Nephron (organoid): ENCODE results near the gene SH3RF3.

ENCODE experiments used
- H3K27ac Mint-ChIP-seq, 3 experiments: 2 replicates each; pipeline ENCODE4 v1.8.0; 2020; ENCODE audit warnings: mixed read lengths in 3 of 3, mild to moderate bottlenecking in 2 of 3, moderate library complexity in 1 of 3
- H3K27me3 Mint-ChIP-seq: 2 replicates; pipeline ENCODE4 v1.8.0; 2021; ENCODE audit warnings: low read depth, mild to moderate bottlenecking, moderate library complexity, mixed read lengths
- H3K36me3 Mint-ChIP-seq: 2 replicates; pipeline ENCODE4 v1.8.0; 2020; ENCODE audit warnings: low read depth, mixed read lengths
- H3K4me1 Mint-ChIP-seq: 2 replicates; pipeline ENCODE4 v1.8.0; 2020; ENCODE audit warnings: mixed read lengths
- H3K4me3 Mint-ChIP-seq, 3 experiments: 2 replicates each; pipeline ENCODE4 v1.8.0; 2020; ENCODE audit warnings: mild to moderate bottlenecking in 3 of 3, mixed read lengths in 3 of 3, moderate library complexity in 2 of 3
- H3K9me3 Mint-ChIP-seq: 2 replicates; pipeline ENCODE4 v1.8.0; 2020; ENCODE audit warnings: mixed read lengths
- CTCF ChIP-seq, 3 experiments: fragments of 200-600 bp; sonication (generic); IDR thresholded peaks; one replicate each; pipeline ENCODE4 v1.5.0; 2021; ENCODE audit warnings: antibody characterized with exemption in 3 of 3; ENCODE audit not compliant: unreplicated experiment in 3 of 3

Gene SH3RF3

DNA sequence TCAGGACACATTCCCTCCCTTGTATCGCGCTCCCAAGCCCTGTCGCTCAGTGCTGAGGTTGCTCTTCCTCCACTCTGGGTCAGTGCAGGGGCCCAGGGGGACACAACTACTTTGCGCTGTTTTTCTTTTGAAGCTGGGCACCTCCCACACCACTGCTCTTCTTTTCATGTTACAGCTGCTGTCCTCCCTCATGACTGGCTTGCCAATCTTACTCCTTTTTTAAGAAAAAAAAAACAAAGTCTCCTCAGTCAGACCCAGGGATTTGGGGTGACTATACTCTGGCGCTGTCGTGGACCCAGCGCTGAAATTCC, 264.6 kb downstream of the SH3RF3 start:
- no peak for TF ChIP-seq CTCF (IDR thresholded peaks at IDR 0.05; ENCODE audit: unreplicated experiment in 3 of 3)

GRCh38 chr2:109395494-109396201, 266.6 kb downstream of the SH3RF3 start:
- no peak for TF ChIP-seq CTCF (IDR thresholded peaks at IDR 0.05; ENCODE audit: unreplicated experiment in 3 of 3)
- peaks cover 4% of the 10 kb centered on the region for H3K36me3 Mint-ChIP-seq
- H3K4me3 Mint-ChIP-seq = no peak overlapping the region
- H3K27me3 Mint-ChIP-seq = peaks cover 42% of the 10 kb centered on the region
- H3K9me3 Mint-ChIP-seq = no peaks in the 10 kb centered on the region
- H3K4me1 Mint-ChIP-seq = peaks cover 41% of the 10 kb centered on the region
- H3K27ac Mint-ChIP-seq = no peak overlapping the region

More for the DNA sequence above, 264.6 kb downstream of the SH3RF3 start:
- H3K4me3 Mint-ChIP-seq = peak overlapping the region in 1 of 3 experiments; percentile 17
- H3K4me1 Mint-ChIP-seq = peaks cover 36% of the 10 kb centered on the region
- H3K27ac Mint-ChIP-seq = no peak overlapping the region
- H3K36me3 Mint-ChIP-seq = no peaks in the 10 kb centered on the region
- H3K27me3 Mint-ChIP-seq = peaks cover 31% of the 10 kb centered on the region
- H3K9me3 Mint-ChIP-seq = no peaks in the 10 kb centered on the region

DNA sequence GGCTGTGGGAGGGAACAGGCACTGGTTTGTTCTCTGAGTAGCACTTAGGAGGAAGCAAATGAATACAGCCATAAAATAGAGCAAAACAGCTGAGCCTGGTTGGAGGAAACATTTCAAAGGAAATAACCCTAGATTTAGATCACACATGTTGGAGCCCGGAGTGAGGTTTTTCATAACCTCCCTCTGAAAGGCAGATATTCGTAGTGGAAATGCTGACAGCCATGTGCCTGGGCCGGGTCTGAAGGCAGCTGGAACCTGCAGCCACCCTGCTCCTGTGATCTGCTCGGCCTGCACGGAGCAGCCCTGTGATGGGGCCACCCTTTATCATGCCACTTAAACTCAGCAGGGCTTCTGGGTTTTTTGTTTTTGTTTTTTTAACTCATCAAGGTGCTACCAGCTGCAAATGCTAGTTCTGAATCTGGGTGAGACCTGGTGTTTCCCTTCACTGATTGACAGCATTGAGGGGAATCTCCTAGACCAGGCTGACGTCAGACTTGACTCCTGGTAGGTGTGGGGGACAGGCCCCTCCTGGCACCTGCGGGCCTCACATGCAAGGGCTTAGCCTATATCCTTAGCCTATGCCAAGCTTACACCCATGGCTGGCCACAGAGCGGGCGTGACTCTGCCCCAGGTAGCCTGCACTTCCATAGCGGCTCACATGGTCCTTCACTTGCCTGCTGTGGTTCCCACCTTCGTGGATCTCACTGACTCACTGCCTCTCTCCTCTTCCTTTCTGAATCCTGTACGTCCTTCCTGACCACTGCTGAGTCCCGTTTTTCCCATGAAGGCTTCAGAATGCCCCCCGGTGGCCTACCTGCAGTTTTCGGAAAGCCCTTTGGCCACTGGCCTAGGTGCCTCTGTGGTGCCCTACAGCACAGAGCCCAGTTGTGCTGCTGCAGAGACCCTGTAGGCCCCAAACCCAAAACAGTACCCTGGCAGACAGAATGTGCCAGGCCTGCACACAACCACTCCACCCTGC, 267.5 kb downstream of the SH3RF3 start:
- Mint-ChIP-seq H3K36me3 (peaks cover 4% of the 10 kb centered on the region), H3K27ac (no peak overlapping the region), H3K9me3 (no peaks in the 10 kb centered on the region), H3K4me3 (no peak overlapping the region), H3K27me3 (peaks cover 43% of the 10 kb centered on the region), H3K4me1 (peaks cover 41% of the 10 kb centered on the region)
- no peak for TF ChIP-seq CTCF (IDR thresholded peaks at IDR 0.05; ENCODE audit: unreplicated experiment in 3 of 3)

DNA sequence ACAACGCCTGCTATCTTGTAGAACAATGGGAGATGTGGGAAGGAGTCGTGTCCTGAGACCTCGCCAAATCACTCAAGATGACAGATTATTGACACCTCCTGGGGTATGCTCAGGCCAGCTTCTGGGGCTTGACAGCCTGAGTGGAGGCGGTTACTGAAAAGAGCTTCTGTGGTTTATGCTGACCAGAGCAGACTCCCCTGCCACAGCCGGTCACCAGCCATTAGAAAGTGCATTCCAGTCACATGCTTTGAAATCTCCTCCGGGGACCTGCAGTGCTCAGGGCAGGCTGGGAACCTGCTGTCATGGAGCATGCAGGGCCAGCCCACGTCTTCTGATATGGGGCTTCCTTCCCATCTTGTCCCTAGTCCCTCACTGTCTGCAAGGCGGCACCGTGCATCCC, 268.9 kb downstream of the SH3RF3 start:
- H3K4me3 Mint-ChIP-seq = no peak overlapping the region
- TF ChIP-seq CTCF (IDR thresholded peaks at IDR 0.05; ENCODE audit: unreplicated experiment in 3 of 3) = no peak
- H3K27ac Mint-ChIP-seq = no peak overlapping the region
- peaks cover 48% of the 10 kb centered on the region for H3K27me3 Mint-ChIP-seq
- peaks cover 4% of the 10 kb centered on the region for H3K36me3 Mint-ChIP-seq
- peaks cover 41% of the 10 kb centered on the region for H3K4me1 Mint-ChIP-seq
- H3K9me3 Mint-ChIP-seq = no peaks in the 10 kb centered on the region

GRCh38 chr2:109398366-109399015, 269.5 kb downstream of the SH3RF3 start:
- H3K4me1 Mint-ChIP-seq = peaks cover 37% of the 10 kb centered on the region
- peaks cover 4% of the 10 kb centered on the region for H3K36me3 Mint-ChIP-seq
- no peak for TF ChIP-seq CTCF (IDR thresholded peaks at IDR 0.05; ENCODE audit: unreplicated experiment in 3 of 3)
- peaks cover 48% of the 10 kb centered on the region for H3K27me3 Mint-ChIP-seq
- H3K4me3 Mint-ChIP-seq = no peak overlapping the region
- H3K9me3 Mint-ChIP-seq = no peaks in the 10 kb centered on the region
- no peak overlapping the region for H3K27ac Mint-ChIP-seq
